Vagina (tissue), 2 donors: Measurements from ENCODE around the gene NBPF4.

Source experiments
- POLR2A ChIP-seq, 2 donors: fragments of 450-650 bp; IDR thresholded peaks; one replicate each; pipeline ENCODE4 v1.6.1; 2017; ENCODE audit warnings: antibody characterized with exemption in 2 of 2, mild to moderate bottlenecking in 2 of 2, moderate library complexity in 2 of 2
- POLR2AphosphoS5 ChIP-seq, 2 donors: sonication (generic); formaldehyde crosslinking; IDR thresholded peaks; one replicate each; pipeline ENCODE4 v1.9.0; 2017; ENCODE audit warnings: antibody characterized with exemption in 2 of 2, mild to moderate bottlenecking in 2 of 2, low read depth in 1 of 2; ENCODE audit not compliant: insufficient read depth in 1 of 2
- TF ChIP-seq, protein P1 (sequence below), 3 experiments: fragments of 450-650 bp in 2 of 3; fragments of 200-600 bp in 1 of 3; sonication (generic) in 1 of 3; IDR thresholded peaks; one replicate each; pipeline ENCODE4 v1.5.1; 2017 to 2019; ENCODE audit warnings: antibody characterized with exemption in 3 of 3, mild to moderate bottlenecking in 2 of 3, moderate library complexity in 2 of 3

GRCh38 chr1:108179018-108179417 is 64.9 kb downstream of the NBPF4 start:
- TF ChIP-seq, protein P1, sequence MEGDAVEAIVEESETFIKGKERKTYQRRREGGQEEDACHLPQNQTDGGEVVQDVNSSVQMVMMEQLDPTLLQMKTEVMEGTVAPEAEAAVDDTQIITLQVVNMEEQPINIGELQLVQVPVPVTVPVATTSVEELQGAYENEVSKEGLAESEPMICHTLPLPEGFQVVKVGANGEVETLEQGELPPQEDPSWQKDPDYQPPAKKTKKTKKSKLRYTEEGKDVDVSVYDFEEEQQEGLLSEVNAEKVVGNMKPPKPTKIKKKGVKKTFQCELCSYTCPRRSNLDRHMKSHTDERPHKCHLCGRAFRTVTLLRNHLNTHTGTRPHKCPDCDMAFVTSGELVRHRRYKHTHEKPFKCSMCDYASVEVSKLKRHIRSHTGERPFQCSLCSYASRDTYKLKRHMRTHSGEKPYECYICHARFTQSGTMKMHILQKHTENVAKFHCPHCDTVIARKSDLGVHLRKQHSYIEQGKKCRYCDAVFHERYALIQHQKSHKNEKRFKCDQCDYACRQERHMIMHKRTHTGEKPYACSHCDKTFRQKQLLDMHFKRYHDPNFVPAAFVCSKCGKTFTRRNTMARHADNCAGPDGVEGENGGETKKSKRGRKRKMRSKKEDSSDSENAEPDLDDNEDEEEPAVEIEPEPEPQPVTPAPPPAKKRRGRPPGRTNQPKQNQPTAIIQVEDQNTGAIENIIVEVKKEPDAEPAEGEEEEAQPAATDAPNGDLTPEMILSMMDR (IDR thresholded peaks at IDR 0.05): no peak
- no peak for TF ChIP-seq POLR2AphosphoS5 (IDR thresholded peaks at IDR 0.05; ENCODE audit: insufficient read depth in 1 of 2, low read depth in 1 of 2)
- TF ChIP-seq POLR2A (IDR thresholded peaks at IDR 0.05): no peak
